Measurements from ENCODE around the gene HPDL. TPM values are rescaled to one million over a fixed set of nuclear protein-coding genes. Genes with fewer than 3 reads are reported as not detected.

The HPDL gene
- total RNA-seq, 2 donors from 2014 or later, result not detected

DNA sequence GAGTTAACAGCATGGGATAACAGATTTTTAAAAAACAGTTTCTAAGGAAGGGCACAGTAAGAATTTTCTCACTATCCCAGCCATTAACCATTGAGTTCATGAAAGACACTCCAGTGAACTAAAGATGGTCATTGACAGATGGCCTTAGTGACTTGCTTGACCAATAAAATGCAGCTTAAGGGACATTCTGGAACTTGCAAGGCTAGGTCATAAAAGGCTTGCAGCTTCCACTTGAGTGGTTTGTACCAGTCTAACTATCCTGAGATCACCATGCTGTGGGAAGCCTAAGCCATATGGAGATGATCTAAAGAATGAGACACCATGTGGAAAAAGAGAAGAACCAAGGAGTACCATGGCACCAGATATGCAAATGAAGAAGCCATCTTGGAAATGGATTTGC lies 51.5 kb downstream of the HPDL start:
- H3K9me3 ChIP-seq, result no peaks in the 10 kb centered on the region
- no peak for ATAC-seq (ENCODE audit: insufficient number of reproducible peaks, low FRiP score, low read depth)

More for the DNA sequence above, 51.5 kb downstream of the HPDL start:
- no peak overlapping the region for H3K27ac ChIP-seq
- no peak overlapping the region for H3K4me3 ChIP-seq
- TF ChIP-seq, protein P1, sequence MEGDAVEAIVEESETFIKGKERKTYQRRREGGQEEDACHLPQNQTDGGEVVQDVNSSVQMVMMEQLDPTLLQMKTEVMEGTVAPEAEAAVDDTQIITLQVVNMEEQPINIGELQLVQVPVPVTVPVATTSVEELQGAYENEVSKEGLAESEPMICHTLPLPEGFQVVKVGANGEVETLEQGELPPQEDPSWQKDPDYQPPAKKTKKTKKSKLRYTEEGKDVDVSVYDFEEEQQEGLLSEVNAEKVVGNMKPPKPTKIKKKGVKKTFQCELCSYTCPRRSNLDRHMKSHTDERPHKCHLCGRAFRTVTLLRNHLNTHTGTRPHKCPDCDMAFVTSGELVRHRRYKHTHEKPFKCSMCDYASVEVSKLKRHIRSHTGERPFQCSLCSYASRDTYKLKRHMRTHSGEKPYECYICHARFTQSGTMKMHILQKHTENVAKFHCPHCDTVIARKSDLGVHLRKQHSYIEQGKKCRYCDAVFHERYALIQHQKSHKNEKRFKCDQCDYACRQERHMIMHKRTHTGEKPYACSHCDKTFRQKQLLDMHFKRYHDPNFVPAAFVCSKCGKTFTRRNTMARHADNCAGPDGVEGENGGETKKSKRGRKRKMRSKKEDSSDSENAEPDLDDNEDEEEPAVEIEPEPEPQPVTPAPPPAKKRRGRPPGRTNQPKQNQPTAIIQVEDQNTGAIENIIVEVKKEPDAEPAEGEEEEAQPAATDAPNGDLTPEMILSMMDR (IDR thresholded peaks at IDR 0.05), result no peak
- no peaks in the 10 kb centered on the region for H3K36me3 ChIP-seq
- peaks cover 3 to 26% of the 10 kb centered on the region in 2 donors for H3K4me1 ChIP-seq (ENCODE audit: control insufficient read depth in 1 of 2, low read depth in 2 of 2)
- no peak for DNase-seq (ENCODE audit: low spot score)
- H3K27me3 ChIP-seq (replicated peaks; ENCODE audit: insufficient read depth), result no peaks in the 10 kb centered on the region

Other genes with a start within 250 kb of the HPDL start
- gene ZSWIM5, start 120.3 kb upstream of the HPDL start, total RNA-seq, result 1 to 10 TPM; 2.0 to 3.5 TPM
- 10 to 100 TPM in 1 of 2 donors, 1 to 10 TPM in 1; 4.7 to 10.5 TPM for gene TOE1, start 13.3 kb downstream of the HPDL start, total RNA-seq
- gene MUTYH, start 13.5 kb downstream of the HPDL start, total RNA-seq, result 10 to 100 TPM; 15.2 to 27.4 TPM
- gene TESK2, start 164.3 kb downstream of the HPDL start, total RNA-seq, result 1 to 10 TPM; 3.5 to 7.6 TPM
- 1 to 10 TPM; 1.3 to 1.9 TPM for gene CCDC163, start 173.2 kb downstream of the HPDL start, total RNA-seq
- gene MMACHC, start 173.4 kb downstream of the HPDL start, total RNA-seq, result 1 to 10 TPM; 1.4 to 1.5 TPM
- 100 to 1,000 TPM; 196 to 246 TPM for gene PRDX1, start 195.0 kb downstream of the HPDL start, total RNA-seq
- 100 to 1,000 TPM in 1 of 2 donors, 10 to 100 TPM in 1; 35.3 to 130 TPM for gene AKR1A1, start 223.9 kb downstream of the HPDL start, total RNA-seq